ENCODE measurements around the gene BCO1.

Gene BCO1

GRCh38 chr16:81261049-81261648, 22.7 kb downstream of the BCO1 start:
- no peak for DNase-seq (ENCODE audit: low read depth)
- H3K4me3 ChIP-seq (ENCODE audit: low read depth, low read length): no peak overlapping the region
- TF ChIP-seq CTCF (IDR thresholded peaks at IDR 0.05; ENCODE audit: low read depth, low read length, missing control alignments): peak; percentile 81

- H3K4me3 ChIP-seq (ENCODE audit: low read depth, low read length): no peak overlapping the region
- no peak for TF ChIP-seq CTCF (IDR thresholded peaks at IDR 0.05; ENCODE audit: low read depth, low read length, missing control alignments)
- DNase-seq (ENCODE audit: low read depth): no peak
These were observed 25.2 kb downstream of the BCO1 start for GRCh38 chr16:81263470-81264220.

- TF ChIP-seq CTCF (IDR thresholded peaks at IDR 0.05; ENCODE audit: low read depth, low read length, missing control alignments): no peak
- H3K4me3 ChIP-seq (ENCODE audit: low read depth, low read length): no peak overlapping the region
- no peak for DNase-seq (ENCODE audit: low read depth)
These were observed 25.9 kb downstream of the BCO1 start for GRCh38 chr16:81264386-81264785.

GRCh38 chr16:81265052-81265451, 26.6 kb downstream of the BCO1 start:
- H3K4me3 ChIP-seq (ENCODE audit: low read depth, low read length): no peak overlapping the region
- DNase-seq (ENCODE audit: low read depth): no peak
- TF ChIP-seq CTCF (IDR thresholded peaks at IDR 0.05; ENCODE audit: low read depth, low read length, missing control alignments): no peak

GRCh38 chr16:81265658-81266451, 27.4 kb downstream of the BCO1 start:
- no peak for TF ChIP-seq CTCF (IDR thresholded peaks at IDR 0.05; ENCODE audit: low read depth, low read length, missing control alignments)
- no peak for DNase-seq (ENCODE audit: low read depth)
- H3K4me3 ChIP-seq (ENCODE audit: low read depth, low read length): no peak overlapping the region

- DNase-seq (ENCODE audit: low read depth): no peak
- H3K4me3 ChIP-seq (ENCODE audit: low read depth, low read length): no peak overlapping the region
- no peak for TF ChIP-seq CTCF (IDR thresholded peaks at IDR 0.05; ENCODE audit: low read depth, low read length, missing control alignments)
These were observed 28.2 kb downstream of the BCO1 start for GRCh38 chr16:81266680-81267095.
